AG10803 (cell line): ENCODE measurements around the gene GREB1L.

Experiments used
- DNase-seq: peaks from one replicate; pipeline ENCODE4 v3.0.0; 2010; ENCODE audit warnings: low read depth
- H3K4me3 ChIP-seq: 2 replicates; pipeline ENCODE4 v1.5.1; 2011; ENCODE audit warnings: mild to moderate bottlenecking, low read length, control low read depth
- CTCF ChIP-seq: conservative IDR thresholded peaks from 2 replicates; pipeline ENCODE4 v1.5.1; 2011; ENCODE audit warnings: mild to moderate bottlenecking, low read length, control low read depth, inconsistent platforms

Gene GREB1L

GRCh38 chr18:21291106-21291505 is 49.1 kb downstream of the GREB1L start:
- no peak for TF ChIP-seq CTCF
- H3K4me3 ChIP-seq = no peak overlapping the region
- DNase-seq = no peak

- no peak for DNase-seq
- no peak for TF ChIP-seq CTCF
Observed at GRCh38 chr18:21293479-21293878, 51.4 kb downstream of the GREB1L start.

GRCh38 chr18:21295101-21295500 is 53.1 kb downstream of the GREB1L start:
- DNase-seq = no peak
- no peak for TF ChIP-seq CTCF
- no peak overlapping the region for H3K4me3 ChIP-seq

More at GRCh38 chr18:21293479-21293878, 51.4 kb downstream of the GREB1L start:
- no peak overlapping the region for H3K4me3 ChIP-seq

GRCh38 chr18:21296045-21296444 is 54.0 kb downstream of the GREB1L start:
- TF ChIP-seq CTCF = no peak
- no peak overlapping the region for H3K4me3 ChIP-seq
- DNase-seq = no peak

GRCh38 chr18:21298351-21298750 is 56.3 kb downstream of the GREB1L start:
- no peak overlapping the region for H3K4me3 ChIP-seq
- no peak for TF ChIP-seq CTCF
- no peak for DNase-seq

- no peak for DNase-seq
- no peak for TF ChIP-seq CTCF
- H3K4me3 ChIP-seq = no peak overlapping the region
Observed at GRCh38 chr18:21300035-21300907, 58.2 kb downstream of the GREB1L start.

GRCh38 chr18:21300908-21301200 is 58.8 kb downstream of the GREB1L start:
- no peak overlapping the region for H3K4me3 ChIP-seq
- DNase-seq = no peak
- TF ChIP-seq CTCF = no peak
